ENCODE results near the gene CDKL2. TPM values are rescaled to one million over a fixed set of nuclear protein-coding genes. Genes with fewer than 3 reads are reported as not detected.
"Not testable (repeated sequence)": the region's sequence is repeated elsewhere in the genome, so short reads cannot be mapped to it uniquely, and the experiment has no call there.

Gene CDKL2
- total and polyA plus RNA-seq, 4 experiments from 2014 or later = 0.32 to 0.39 (median 0.36) TPM

DNA sequence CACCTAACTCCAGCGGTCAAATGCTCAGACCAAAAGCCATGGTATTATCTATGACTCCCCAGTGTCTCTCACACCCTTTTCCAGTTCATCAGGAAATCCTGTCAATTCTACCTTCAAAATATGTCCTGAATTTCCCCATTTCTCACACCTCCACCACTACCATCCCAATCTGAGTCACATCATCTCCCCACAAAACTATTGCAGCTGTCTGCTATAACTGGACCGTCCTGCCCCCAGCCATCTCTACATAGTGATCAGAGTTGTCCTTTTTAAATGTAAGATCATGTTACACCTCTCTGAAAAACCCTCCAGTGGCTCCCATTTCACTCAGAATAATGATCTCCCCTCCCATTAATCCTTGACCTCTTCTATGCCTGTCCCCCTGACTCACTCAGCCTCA is 81.3 kb downstream of the CDKL2 start:
- no peak overlapping the region for H3K27ac Mint-ChIP-seq
- H3K27me3 Mint-ChIP-seq = no peaks in the 10 kb centered on the region
- H3K4me1 Mint-ChIP-seq = peaks cover 0 to 1% (median 0%) of the 10 kb centered on the region in 4 donors
- Histone ChIP-seq H3K36me3 (ENCODE audit: insufficient read depth, low read length) (no peaks in the 10 kb centered on the region), H3K27me3 (ENCODE audit: insufficient read depth, low read length) (no peaks in the 10 kb centered on the region), H3K4me3 (ENCODE audit: low read length in 2 of 2) (no peak overlapping the region), H3K9me3 (ENCODE audit: control insufficient read depth in 1 of 2, low read length in 2 of 2) (no peaks in the 10 kb centered on the region), H3K27ac (ENCODE audit: low read depth, low read length) (no peak overlapping the region), H3K4me1 (ENCODE audit: insufficient read depth, low read length) (no peaks in the 10 kb centered on the region)
- H3K36me3 Mint-ChIP-seq = peaks cover 4 to 6% of the 10 kb centered on the region in 2 donors
- POLR2A ChIA-PET (ENCODE audit: partially characterized antibody) = no interaction called here
- CTCF ChIA-PET (ENCODE audit: partially characterized antibody) = no interaction called here
- no peak for DNase-seq
- no peaks in the 10 kb centered on the region for H3K9me3 Mint-ChIP-seq
- intact Hi-C loops (cut with micrococcal nuclease) = no loop called here
- H3K4me3 Mint-ChIP-seq = no peak overlapping the region

DNA sequence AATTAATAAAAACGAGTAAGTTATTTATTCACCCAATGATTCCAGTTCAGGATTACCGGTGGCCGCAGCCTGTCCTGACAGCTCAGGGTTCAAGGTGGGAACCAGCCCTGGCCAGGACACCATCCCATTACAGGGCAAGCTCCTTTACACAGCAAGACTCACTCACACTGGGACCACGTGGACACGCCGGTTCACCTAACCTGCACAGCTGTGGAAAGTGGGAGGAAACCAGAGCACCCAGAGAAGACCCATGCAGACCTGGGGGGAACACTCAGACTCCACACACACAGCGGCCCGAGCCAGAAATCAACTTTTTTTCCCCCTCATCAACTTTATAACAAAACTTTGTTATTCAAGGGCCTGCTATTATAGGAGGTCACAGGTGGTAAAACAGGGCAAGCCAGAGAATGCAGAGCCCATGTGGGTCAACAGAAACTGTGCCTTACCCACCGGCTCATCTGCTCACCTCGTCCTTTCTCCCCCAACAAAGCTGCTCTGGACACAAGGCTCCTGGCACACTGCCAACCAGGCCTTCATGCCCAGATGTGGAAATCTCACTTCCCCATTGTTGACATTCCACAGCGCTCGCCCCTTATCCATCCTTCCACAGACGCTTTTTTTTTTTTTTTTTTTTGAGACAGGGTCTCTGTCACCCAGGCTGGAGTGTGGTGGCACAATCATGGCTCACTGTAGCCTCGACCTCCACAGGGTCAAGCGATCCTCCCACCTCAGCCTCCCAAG is 82.5 kb downstream of the CDKL2 start:
- H3K4me1 ChIP-seq (ENCODE audit: insufficient read depth, low read length) = no peaks in the 10 kb centered on the region
- intact Hi-C loops (cut with micrococcal nuclease) = no loop called here
- DNase-seq = no peak
- H3K36me3 ChIP-seq (ENCODE audit: insufficient read depth, low read length) = no peaks in the 10 kb centered on the region
- H3K27me3 ChIP-seq (ENCODE audit: insufficient read depth, low read length) = no peaks in the 10 kb centered on the region
- POLR2A ChIA-PET (ENCODE audit: partially characterized antibody) = no interaction called here
- H3K9me3 ChIP-seq (ENCODE audit: control insufficient read depth in 1 of 2, low read length in 2 of 2) = no peaks in the 10 kb centered on the region
- H3K9me3 Mint-ChIP-seq = no peaks in the 10 kb centered on the region
- no peak overlapping the region for H3K4me3 ChIP-seq (ENCODE audit: low read length in 2 of 2)
- H3K27me3 Mint-ChIP-seq = no peaks in the 10 kb centered on the region
- peak overlapping the region in 2 of 7 donors; percentile 31 to 47 for H3K27ac Mint-ChIP-seq
- no peak overlapping the region for H3K27ac ChIP-seq (ENCODE audit: low read depth, low read length)
- H3K36me3 Mint-ChIP-seq = peaks cover 13 to 15% of the 10 kb centered on the region in 2 donors
- no peak overlapping the region for H3K4me3 Mint-ChIP-seq
- H3K4me1 Mint-ChIP-seq = peaks cover 0 to 1% (median 0%) of the 10 kb centered on the region in 4 donors
- CTCF ChIA-PET (ENCODE audit: partially characterized antibody) = no interaction called here

DNA sequence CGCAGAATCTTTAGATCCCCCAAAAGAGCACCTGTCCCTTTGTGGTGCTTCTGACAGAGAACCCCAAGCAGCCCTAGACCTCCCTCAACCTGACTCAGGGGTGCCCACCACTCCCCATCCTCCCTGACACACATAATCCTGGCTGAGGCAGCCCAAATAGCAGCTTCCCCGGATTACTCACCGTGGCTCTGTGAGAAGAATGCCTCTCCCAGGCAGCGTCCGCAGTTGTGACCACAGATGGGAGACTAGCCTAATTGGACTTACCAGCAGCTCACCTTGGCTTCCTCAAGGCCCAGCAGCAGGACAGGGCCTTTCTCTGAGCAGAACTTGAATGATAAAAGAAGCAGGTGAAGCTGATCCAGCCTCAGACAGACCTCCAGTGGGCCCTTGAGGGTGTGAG is 84.8 kb downstream of the CDKL2 start:
- H3K36me3 Mint-ChIP-seq = peaks cover 17 to 29% of the 10 kb centered on the region in 2 donors
- POLR2A ChIA-PET (ENCODE audit: partially characterized antibody) = no interaction called here
- intact Hi-C loops (cut with micrococcal nuclease) = no loop called here
- DNase-seq = no peak
- H3K27me3 Mint-ChIP-seq = no peaks in the 10 kb centered on the region
- Histone ChIP-seq H3K36me3 (ENCODE audit: insufficient read depth, low read length) (no peaks in the 10 kb centered on the region), H3K4me1 (ENCODE audit: insufficient read depth, low read length) (no peaks in the 10 kb centered on the region), H3K4me3 (ENCODE audit: low read length in 2 of 2) (no peak overlapping the region), H3K9me3 (ENCODE audit: control insufficient read depth in 1 of 2, low read length in 2 of 2) (no peaks in the 10 kb centered on the region), H3K27ac (ENCODE audit: low read depth, low read length) (no peak overlapping the region), H3K27me3 (ENCODE audit: insufficient read depth, low read length) (no peaks in the 10 kb centered on the region)
- CTCF ChIA-PET (ENCODE audit: partially characterized antibody) = no interaction called here
- H3K4me1 Mint-ChIP-seq = peaks cover 0 to 1% (median 0%) of the 10 kb centered on the region in 4 donors
- no peak overlapping the region for H3K4me3 Mint-ChIP-seq
- peak overlapping the region in 2 of 7 donors; percentile 52 to 57 for H3K27ac Mint-ChIP-seq
- H3K9me3 Mint-ChIP-seq = no peaks in the 10 kb centered on the region

DNA sequence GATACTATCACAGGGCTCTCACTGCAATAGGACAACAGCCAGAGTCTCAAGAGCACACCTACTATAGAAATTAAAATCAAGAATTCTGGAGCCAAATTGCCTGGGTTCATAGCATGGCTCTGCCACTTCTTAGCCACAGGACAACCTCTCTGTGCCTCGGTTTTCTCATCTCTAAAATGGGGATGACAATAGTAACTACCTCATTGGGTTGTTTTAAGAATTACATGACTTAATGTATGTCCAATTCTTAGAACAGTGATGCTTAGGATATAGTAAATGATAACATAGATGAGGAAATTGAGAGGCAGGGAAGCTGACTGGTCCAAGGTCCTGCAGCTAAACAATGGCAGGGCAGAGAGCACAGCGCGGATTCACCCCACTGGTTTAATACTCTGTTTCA is 85.5 kb downstream of the CDKL2 start:
- no peak overlapping the region for H3K27ac Mint-ChIP-seq
- H3K9me3 Mint-ChIP-seq = no peaks in the 10 kb centered on the region
- Histone ChIP-seq H3K9me3 (ENCODE audit: control insufficient read depth in 1 of 2, low read length in 2 of 2) (no peaks in the 10 kb centered on the region), H3K27ac (ENCODE audit: low read depth, low read length) (no peak overlapping the region), H3K4me1 (ENCODE audit: insufficient read depth, low read length) (no peaks in the 10 kb centered on the region), H3K27me3 (ENCODE audit: insufficient read depth, low read length) (no peaks in the 10 kb centered on the region), H3K4me3 (ENCODE audit: low read length in 2 of 2) (no peak overlapping the region), H3K36me3 (ENCODE audit: insufficient read depth, low read length) (no peaks in the 10 kb centered on the region)
- intact Hi-C loops (cut with micrococcal nuclease) = no loop called here
- no peak for DNase-seq
- no peak overlapping the region for H3K4me3 Mint-ChIP-seq
- CTCF ChIA-PET (ENCODE audit: partially characterized antibody) = no interaction called here
- no peaks in the 10 kb centered on the region for H3K27me3 Mint-ChIP-seq
- H3K36me3 Mint-ChIP-seq = peaks cover 20 to 34% of the 10 kb centered on the region in 2 donors
- POLR2A ChIA-PET (ENCODE audit: partially characterized antibody) = no interaction called here
- H3K4me1 Mint-ChIP-seq = peaks cover 0 to 1% (median 0%) of the 10 kb centered on the region in 4 donors

DNA sequence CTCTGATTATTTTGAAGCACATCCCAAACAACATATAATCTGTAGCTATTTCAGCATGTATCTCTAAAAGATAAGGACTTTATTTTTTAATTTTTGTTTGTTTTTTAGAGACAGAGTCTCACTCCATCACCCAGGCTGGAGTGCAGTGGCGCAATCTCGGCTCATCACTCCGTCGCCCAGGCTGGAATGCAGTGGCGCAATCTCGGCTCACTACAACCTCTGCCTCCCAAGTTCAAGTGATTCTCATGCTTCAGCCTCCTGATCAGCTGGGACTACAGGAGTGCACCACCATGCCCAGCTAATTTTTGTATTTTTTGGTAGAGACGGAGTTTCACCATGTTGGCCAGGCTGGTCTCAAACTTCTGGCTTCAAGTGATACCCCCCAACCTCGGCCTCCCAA is 86.1 kb downstream of the CDKL2 start:
- intact Hi-C loops (cut with micrococcal nuclease); H3K27me3 Mint-ChIP-seq; H3K9me3 ChIP-seq (ENCODE audit: control insufficient read depth in 1 of 2, low read length in 2 of 2); DNase-seq; H3K9me3 Mint-ChIP-seq; H3K4me1 ChIP-seq (ENCODE audit: insufficient read depth, low read length); H3K27me3 ChIP-seq (ENCODE audit: insufficient read depth, low read length); H3K4me3 ChIP-seq (ENCODE audit: low read length in 2 of 2); H3K4me1 Mint-ChIP-seq; POLR2A ChIA-PET (ENCODE audit: partially characterized antibody); CTCF ChIA-PET (ENCODE audit: partially characterized antibody); H3K27ac ChIP-seq (ENCODE audit: low read depth, low read length); H3K36me3 ChIP-seq (ENCODE audit: insufficient read depth, low read length); H3K4me3 Mint-ChIP-seq: not testable (repeated sequence)
- peaks cover 23 to 40% of the 10 kb centered on the region in 2 donors for H3K36me3 Mint-ChIP-seq
- H3K27ac Mint-ChIP-seq = peak overlapping the region in 1 of 7 donors; percentile 18

DNA sequence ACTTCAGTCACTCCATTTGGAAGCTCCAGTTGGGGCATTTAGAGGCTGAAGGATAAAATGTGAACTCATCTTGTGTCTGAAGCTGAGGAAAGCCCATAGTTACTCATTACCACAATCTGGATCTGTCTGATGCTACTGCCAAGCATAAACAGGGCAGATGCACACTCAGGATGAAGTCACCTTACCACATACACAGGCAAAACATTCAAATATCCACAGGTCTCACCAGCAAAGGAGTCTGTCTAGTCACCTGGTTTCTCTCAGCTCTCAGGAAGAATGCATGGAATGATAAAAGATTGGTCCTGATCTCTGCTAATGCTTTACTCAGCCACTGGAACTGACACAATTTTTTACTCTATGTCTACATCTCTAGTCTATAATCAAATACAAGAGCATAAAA is 87.5 kb downstream of the CDKL2 start:
- peaks cover 23 to 47% of the 10 kb centered on the region in 2 donors for H3K36me3 Mint-ChIP-seq
- H3K27me3 Mint-ChIP-seq = no peaks in the 10 kb centered on the region
- no peak overlapping the region for H3K4me3 ChIP-seq (ENCODE audit: low read length in 2 of 2)
- H3K27ac Mint-ChIP-seq = no peak overlapping the region
- no peaks in the 10 kb centered on the region for H3K4me1 ChIP-seq (ENCODE audit: insufficient read depth, low read length)
- H3K9me3 Mint-ChIP-seq = no peaks in the 10 kb centered on the region
- H3K27me3 ChIP-seq (ENCODE audit: insufficient read depth, low read length) = no peaks in the 10 kb centered on the region
- CTCF ChIA-PET (ENCODE audit: partially characterized antibody) = interaction anchor here (0.8 kb wide), 1 partner anchor 165 kb away, joined by 3 read pairs; no protein-coding TSS in a partner anchor
- no peak overlapping the region for H3K4me3 Mint-ChIP-seq
- no peaks in the 10 kb centered on the region for H3K9me3 ChIP-seq (ENCODE audit: control insufficient read depth in 1 of 2, low read length in 2 of 2)
- POLR2A ChIA-PET (ENCODE audit: partially characterized antibody) = no interaction called here
- peaks cover 0 to 1% (median 0%) of the 10 kb centered on the region in 4 donors for H3K4me1 Mint-ChIP-seq
- intact Hi-C loops (cut with micrococcal nuclease) = no loop called here
- no peaks in the 10 kb centered on the region for H3K36me3 ChIP-seq (ENCODE audit: insufficient read depth, low read length)
- H3K27ac ChIP-seq (ENCODE audit: low read depth, low read length) = no peak overlapping the region
- DNase-seq = no peak

DNA sequence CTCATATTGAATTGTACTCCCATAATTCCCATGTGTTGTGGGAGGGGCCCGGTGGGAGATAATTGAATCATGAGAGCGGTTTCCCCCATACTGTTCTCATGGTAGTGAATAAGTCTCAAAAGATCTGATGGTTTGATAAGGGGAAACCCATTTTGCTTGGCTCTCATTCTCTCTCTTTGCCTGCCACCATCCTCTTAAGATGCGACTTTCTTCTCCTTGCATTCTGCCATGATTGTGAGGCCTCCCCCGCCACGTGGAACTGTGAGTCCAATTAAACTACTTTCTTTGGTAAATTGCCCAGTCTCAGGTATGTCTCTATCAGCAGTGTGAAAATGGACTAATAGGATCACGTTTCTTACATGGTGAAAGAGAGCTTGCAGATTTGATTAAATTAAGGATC is 93.0 kb downstream of the CDKL2 start:
- Mint-ChIP-seq H3K36me3 (peaks cover 41 to 47% of the 10 kb centered on the region in 2 donors), H3K9me3 (peaks cover 0 to 12% (median 6%) of the 10 kb centered on the region in 8 donors)
- DNase-seq; H3K27me3 Mint-ChIP-seq; H3K9me3 ChIP-seq (ENCODE audit: control insufficient read depth in 1 of 2, low read length in 2 of 2); H3K4me1 ChIP-seq (ENCODE audit: insufficient read depth, low read length); H3K4me1 Mint-ChIP-seq; H3K27ac Mint-ChIP-seq; H3K4me3 Mint-ChIP-seq; POLR2A ChIA-PET (ENCODE audit: partially characterized antibody); H3K36me3 ChIP-seq (ENCODE audit: insufficient read depth, low read length); intact Hi-C loops (cut with micrococcal nuclease); H3K27me3 ChIP-seq (ENCODE audit: insufficient read depth, low read length); H3K4me3 ChIP-seq (ENCODE audit: low read length in 2 of 2); H3K27ac ChIP-seq (ENCODE audit: low read depth, low read length): not testable (repeated sequence)
- CTCF ChIA-PET (ENCODE audit: partially characterized antibody) = interaction anchor here (0.6 kb wide), 1 partner anchor 66 kb away, joined by 3 read pairs; no protein-coding TSS in a partner anchor

Data from CD4-positive, alpha-beta memory T cell (primary cell).